UCSD-AML1 (cell line): ENCODE results near the gene TJAP1.
"Not testable (repeated sequence)": the region's sequence is repeated elsewhere in the genome, so short reads cannot be mapped to it uniquely, and the experiment has no call there.

ENCODE experiments used
- DNase-seq: peaks from one replicate; lab custom pipeline; 2025; ENCODE audit not compliant: unreplicated experiment; lab: John Stamatoyannopoulos, UW

The TJAP1 gene

DNA sequence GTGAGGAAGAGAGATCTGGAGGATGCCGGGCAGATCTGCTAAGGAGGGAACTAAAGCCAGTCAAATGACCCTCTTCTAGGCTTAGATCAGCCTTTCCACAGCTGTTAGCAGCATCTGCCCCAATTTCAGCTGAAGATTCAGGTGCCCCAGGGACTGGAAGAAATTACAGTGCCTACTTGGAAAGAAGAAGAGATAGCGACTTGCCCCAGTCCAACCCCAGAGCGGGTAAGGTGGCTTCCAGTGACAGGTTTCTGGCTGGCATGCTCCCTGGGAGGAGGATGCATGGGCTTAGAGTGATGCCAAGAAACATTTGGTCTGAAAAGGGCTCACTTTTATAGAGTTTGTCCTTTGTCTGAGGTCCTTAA lies 620 bp downstream of the TJAP1 start:
- DNase-seq = no peak

DNA sequence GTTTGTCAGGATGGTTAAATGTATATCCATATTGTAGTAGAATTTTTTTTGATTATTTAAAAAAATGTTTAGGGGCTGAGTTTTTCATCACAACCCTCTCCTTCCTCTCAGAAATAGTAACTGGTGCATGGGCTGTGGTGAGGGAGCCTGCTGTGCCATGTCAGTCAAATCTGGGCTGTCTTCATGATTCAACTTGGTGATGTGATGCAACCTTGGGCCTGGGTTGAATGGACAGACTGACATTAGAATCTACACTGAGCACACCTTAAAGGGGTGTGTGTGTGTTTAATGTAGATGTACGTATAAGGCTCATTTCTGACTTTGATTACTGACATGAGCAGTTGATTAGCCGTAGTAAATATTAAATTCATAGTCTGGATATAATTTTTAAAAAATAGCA lies 3.7 kb downstream of the TJAP1 start:
- DNase-seq = no peak

DNA sequence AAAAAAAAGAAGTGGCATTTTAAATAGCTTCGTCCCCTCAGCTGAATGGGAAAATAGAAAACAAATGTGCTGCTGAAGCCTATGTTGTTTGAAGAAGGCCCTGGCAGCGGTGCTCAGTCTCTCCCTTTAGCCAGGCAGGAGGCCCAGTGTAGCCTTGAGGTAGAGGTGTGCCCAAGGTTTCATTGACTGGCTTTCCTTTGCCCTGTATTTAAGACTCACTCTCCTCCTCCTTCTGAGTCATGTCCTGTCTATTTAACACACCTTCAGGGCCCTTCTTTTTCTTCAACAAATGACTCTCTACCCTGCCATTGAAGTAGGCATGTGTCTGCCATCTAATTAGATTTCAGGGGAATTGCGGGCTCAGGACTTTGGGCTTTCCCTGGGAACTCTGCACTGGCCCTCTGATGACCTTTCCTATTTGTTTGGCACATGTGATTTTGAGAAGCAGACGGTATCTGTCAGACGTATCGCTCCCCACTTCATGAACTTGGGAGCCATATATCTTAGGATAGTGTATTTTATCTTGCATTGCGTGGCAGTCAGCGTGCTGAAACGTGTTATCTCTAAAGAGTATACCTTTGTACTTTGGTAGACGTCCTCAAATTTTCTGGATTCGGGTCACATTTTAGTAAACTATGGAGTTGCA lies 4.3 kb downstream of the TJAP1 start:
- no peak for DNase-seq

DNA sequence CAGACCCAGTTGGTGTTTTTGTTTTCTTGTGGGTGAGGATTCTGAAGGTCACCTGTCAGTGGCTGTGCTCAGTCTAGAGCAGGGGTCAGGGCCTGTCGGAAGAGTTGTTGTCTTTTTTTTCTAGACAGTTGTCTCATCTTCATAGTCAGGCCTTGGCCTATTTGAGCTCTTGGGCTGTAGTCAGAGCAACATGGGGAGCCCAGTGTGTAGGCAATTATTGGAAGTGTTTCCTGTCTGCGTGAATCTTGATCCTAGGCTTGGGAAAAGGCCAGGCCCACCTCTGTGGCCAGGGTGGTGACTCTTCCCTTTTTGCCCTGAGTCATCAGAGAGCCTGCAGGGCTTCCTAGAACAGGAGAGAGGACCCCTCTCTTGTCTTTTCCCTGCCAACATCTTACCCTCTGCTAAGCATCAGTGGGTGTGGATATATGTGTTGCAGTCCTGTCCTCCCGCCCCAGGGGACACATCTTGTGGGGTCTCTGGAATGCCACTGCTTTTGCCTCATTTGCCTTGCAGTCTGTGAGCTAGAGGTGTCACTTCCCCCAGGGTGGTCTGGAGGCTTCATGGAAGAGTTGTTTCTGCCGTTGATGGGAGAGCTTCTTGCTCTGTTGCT lies 11.4 kb downstream of the TJAP1 start:
- DNase-seq = no peak

DNA sequence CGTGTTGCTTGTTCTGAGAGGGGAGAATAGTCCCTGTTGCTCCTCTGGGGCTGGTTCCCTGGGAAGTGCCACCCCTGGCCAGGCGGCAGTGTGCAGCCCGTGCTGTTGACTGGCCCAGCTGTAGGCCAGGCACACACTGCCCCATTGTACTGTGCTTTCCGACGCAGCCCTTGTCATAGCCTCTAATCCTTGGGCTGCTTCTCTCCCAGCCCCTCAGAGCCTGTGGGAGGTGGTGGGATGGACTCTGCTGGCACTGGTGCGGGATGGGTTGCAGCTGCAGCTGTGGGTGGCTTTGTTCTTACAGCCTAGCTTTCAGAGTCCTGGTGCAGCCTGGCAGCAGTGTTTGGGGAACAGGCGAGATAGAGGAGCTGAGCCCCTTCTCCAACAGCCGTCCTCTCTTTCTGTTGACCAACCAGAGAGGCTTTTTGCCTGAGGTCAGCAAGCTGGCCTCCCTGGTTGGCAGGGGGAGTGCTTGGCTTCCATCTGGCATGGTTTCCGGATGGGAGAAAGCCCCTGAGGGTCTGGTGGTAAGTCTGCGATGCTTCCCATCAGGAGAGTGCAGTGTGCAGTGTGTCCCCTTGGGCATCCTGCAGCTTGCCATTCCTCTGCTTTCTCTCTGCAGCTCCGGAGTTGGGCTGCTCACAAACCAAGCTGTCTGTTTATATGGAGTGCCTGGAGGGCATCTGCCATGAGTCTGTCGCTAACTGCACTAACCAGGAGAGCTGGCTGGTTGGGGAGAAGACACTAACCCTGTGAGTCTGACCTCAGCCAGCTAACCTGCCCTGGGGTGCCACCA lies 12.1 kb downstream of the TJAP1 start:
- no peak for DNase-seq

DNA sequence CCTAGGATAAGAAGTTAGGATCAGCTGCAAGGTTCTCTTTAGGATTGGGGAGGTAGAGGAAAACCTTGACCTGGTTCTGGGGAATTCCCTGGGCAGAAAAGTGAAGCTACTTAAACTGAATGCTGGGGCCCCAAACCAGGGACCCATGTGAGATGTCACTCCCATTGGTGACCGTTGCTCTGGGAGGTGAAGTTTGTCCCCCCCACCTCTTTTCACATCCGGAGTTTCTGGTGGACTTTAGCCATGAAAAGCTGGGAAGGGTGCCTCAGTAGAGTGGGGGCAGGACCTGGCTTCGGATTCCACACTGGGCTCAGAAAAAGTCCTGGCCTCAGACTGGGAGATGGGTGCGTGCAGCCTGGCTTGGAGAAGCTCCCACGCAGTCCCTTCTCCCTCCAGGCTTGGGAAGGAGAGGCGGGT lies 13.2 kb downstream of the TJAP1 start:
- no peak for DNase-seq

DNA sequence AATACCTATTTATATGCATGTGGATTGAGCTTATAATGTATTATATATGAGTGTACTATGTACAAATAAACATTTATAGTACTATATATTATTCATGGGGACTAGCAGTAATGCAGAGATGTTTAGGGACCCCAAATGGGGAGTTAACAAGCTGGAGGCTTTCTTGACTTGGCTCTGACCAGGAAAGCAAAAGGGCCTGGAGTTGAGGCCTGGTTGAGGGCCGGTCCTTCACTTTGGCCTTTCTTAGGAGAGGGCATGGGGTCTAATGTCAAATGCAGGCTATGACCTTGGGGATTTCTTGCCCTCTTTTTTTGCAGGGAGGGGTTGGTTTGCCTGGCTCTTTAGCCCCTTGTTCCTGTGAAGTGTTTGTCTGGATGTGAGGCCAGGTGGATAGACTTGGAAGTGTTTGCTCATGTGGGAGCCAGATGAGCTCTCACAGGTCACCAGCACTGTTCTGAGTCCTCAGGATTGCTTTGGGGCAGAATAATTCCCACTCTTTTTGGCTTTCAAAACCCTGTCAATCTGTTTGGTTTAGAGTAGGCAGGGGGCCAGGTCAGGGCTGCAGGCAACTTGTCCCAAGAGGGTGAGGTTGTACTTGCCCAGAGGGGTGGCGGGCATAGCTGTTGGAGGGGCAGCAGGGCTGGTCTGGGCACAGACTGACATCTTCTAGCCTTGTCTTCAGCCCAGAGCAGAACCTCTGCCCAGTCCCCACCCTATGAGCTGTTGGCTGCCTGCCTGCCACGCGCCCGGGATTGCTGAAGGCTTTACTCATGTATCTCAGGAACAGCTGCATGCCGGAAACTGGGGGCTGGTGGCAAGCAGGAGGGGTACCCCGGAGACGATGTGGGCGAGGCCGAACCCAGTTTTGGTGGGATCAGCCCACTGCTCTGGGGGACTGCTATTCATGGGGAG lies 14.6 kb downstream of the TJAP1 start:
- DNase-seq = no peak

DNA sequence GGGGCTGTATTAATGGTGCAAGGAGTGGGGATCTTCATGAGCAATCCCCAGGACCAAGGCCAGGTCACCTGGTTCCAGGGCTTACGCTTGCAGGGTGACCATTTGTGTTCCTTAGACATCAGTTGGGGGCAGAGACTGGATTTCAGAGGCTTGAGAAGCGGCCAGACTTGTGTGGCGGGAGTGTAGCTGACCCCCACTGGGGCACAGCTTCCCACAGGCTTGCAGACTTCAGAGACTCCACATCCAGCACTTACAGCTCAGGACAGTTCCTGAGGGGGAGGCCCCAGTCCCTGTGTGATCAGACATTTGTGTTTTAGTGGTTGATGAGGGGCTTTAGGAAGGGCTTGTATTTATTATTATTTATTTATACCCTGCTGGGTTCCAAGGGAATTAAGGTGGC lies 15.3 kb downstream of the TJAP1 start:
- no peak for DNase-seq

DNA sequence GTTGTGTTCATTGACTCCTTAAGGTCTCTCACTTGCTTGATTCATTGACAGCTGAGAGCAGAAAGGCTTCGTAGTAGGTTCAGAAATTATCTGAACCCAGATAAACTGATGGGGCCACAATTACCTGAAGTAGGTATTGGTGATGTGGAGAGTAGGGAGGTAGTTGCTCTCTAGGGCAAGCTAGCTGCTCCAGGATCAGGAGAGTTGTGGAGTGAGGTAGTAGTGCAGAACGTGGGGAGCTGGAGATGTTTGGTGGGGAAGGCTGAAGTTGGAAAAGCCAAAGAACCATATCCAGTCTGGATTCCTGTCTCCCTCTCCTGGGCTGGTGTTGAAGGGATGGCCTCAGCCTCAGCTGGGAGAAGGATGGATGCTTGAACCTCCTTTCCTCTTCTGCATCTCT lies 15.9 kb downstream of the TJAP1 start:
- no peak for DNase-seq

DNA sequence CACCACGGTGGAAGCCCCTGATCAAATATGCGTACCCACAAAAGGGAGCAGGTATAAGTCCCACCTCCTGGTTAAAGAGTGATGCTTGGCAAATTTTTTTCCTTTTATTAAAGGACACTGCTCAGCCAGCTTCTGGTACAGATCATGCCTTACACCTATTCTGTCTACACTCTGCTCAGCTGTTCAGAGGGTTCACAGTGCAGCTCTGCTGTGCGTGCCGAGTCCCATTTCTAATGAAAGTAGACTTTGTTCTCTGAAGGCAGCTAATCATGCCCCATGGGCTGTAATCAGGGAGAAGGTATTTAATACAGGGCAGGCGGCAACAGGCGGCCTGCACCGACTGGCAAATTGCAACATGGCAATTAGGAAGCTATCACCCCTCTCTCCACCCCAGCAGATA lies 16.5 kb downstream of the TJAP1 start:
- no peak for DNase-seq

DNA sequence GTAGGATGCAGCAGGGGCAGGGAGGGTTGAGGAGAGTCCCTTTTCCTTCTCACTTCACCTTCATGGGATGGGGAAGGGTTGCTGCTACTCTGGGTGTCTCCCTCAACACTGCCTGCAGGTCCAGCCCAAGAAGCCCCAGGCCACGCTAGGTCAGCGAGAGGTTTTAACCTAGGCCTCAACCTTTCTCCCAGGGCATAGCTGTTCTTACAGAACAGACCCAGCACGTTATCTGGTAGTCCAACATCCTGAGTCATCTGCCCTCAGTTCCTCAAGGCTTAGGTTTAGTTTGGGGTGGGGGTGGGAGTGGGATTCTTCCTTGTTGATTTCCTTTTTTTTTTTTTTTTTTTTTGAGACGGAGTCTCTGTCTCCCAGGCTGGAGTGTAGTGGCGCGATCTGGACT lies 17.0 kb downstream of the TJAP1 start:
- DNase-seq = no peak

DNA sequence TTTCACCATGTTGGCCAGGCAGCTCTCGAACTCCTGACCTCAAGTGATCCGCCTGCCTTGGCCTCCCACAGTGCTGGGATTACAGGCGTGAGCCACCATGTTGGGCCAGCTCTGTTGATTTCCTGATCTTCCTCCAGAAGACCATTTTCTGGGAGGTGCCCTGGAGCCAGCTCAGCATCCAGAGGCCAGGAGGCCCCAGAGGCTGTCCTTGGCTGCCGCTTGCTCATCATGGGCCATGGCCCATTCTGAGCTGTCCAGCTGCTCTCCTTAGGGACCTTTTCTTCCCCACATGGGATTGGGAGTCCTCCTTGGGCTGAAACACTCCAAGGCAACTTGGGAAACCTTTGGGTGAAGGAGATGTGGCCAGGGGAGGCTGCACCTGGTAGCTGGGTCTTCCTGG lies 17.4 kb downstream of the TJAP1 start:
- no peak for DNase-seq

DNA sequence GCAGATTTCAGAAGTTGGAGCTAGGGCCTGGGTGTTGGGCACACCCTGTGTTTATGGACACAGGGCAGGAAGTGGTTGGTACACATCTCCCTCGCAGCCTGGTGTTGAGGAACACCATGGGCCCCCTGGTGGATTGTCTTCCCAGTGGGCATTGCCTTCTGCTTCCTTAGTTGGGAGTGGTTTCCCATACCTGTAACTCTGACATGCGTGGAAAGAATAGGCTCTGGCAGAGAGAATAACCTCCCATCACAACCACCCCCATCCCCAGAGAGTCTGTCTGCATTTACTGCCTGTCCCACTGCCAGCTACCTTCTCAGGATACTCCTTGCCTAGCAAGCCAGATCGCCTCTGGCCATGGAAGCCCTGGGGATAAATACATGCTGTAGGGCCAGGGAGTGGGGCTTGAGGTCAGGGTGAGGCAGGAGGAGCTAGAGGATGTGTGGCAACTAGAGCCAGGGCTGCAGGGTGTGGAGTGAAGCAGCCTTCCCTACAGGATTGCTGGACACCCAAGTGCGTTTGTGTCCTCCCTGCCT lies 18.1 kb downstream of the TJAP1 start:
- DNase-seq = peak; percentile 31

DNA sequence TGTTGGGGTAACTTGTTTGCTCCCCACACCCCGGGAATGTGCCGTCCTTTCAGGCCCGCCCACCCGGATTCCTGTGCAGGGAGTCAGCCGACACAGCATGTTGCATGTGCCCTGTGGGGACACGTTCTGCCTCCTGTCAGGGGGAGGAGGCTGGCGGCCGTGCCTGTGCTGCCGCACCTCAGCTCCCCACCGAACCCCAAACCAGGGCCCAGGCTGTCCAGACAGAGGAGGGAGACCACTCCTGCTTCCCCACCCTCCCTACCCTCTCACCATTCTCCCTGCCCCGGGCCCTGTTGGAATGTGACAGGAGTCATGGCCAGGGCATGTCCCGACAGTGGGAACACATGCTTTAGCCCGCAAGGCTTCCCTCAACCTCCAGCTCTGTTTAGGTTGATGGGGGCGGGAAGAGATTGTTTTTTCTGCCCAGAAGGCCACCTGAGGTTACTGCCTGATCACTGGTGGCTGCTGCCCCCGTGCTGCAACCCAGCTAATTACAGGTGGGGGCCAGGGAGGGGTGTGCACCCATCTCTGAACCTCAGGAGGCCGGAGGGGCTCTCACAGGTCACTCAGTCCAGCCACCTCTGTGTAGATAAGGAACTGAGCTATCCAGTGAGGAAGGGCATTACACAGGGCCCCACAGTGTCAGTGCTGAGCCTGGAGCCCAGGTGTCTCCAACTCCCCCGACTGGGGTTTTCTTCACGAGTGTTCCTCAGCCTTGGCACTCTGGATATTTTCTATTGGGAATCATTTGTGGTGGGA lies 19.2 kb downstream of the TJAP1 start:
- DNase-seq = no peak

DNA sequence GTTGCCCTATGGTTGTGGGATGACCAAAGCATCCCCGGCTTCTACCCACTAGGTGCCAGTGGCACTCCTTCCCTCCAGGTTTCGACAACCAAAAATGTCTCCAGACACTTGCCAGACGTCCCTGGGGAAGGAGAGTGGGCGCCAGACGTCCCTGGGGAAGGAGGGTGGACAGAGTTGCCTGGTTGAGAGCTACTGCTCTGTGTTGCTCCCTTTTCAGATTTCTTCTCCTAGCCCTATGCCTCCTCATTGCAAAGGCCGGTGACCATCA lies 19.7 kb downstream of the TJAP1 start:
- no peak for DNase-seq

DNA sequence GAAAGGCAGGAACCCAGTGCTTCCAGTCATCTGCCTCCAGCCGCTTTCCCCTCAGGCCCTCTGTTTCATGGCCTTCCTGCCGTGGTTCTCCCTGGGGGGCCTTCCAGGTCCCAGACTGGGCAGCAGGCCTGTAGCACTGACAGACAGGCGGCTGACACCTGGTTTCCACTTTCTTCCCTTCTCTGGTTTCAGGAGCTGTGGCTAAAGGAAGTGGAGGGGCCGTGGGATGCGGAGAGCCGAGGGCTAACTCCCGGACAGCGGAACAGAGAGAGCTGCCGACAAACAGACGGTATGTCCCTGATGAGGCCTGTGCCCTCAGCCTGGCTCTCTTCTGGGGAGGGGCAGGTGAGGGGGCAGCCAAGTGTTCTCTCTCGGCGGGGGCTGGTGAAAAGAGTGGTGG lies 20.3 kb downstream of the TJAP1 start:
- DNase-seq = no peak

DNA sequence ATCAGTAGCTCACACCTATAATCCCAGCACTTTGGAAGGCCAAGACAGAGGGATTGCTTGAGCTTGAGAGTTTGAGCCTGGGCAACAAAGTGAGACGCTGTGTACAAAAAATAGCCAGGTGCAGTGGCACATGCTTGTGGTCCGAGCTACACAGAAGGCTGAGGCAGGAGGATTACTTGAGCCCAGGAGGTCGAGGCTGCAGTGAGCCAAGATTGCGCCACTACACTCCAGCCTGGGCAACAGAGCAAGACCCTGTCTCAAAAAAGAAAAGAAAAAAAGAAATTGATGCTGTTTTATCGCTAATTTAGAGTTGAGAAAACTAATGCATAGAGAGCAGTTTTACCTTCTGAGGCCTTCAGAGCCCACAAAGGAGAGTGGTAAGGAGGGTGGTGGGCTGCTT lies 20.9 kb downstream of the TJAP1 start:
- not testable (repeated sequence) for DNase-seq

DNA sequence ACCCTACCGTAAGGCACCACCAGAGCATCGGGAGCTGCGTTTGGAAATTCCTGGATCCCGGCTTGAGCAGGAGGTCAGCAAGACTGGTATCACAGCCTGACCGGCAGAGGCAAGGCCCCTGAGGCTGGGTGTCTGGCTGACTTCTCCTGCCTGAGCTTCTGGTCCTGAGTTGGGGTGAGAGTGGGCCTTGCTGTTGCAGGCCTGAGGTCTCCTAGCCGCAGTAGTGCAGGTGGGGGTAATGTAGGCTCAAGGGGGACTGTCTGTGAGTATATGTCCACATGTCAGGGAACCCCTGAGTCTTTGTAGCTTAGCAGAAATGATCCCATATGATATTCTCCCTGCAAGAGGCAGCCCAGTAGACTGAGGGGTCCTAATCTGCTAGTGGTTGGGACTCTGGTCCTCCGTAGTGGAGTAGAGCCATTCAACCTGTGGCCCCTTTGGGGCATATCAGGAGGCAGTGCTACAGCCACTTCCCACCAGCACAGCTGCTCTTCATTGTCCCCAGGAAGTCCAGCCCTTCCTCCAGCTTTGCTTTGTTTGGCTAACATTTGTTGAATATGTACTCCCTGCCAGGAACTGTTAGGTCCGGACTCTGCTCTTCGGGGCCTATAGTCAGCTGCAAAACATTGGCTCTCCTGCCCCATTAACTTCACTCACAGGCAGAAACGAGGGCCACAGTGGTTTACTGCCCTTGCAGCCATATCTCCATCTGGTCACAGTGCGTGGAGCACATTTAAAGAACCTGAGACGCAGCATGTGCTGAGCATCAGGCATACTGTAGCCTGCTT lies 21.9 kb downstream of the TJAP1 start:
- no peak for DNase-seq

DNA sequence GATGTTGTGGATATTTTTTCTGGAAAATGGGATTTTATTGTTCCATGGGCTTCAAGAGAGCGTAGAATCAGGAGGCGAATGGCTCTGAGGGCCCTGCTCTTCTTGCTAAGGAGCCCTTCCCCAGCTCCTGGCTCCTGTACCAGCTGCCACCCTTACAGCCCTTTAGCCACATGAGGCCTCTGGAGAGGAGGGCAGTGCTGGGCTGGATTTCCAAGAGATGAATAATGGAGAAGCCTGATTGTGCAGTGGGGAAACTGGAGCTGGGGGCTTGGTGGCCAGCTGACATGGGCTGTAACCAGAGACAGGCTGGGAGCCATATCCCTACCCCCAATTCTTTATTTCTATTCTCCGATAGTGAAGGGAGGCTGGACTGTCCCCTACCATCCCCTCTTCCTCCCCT lies 23.6 kb downstream of the TJAP1 start:
- DNase-seq = no peak

DNA sequence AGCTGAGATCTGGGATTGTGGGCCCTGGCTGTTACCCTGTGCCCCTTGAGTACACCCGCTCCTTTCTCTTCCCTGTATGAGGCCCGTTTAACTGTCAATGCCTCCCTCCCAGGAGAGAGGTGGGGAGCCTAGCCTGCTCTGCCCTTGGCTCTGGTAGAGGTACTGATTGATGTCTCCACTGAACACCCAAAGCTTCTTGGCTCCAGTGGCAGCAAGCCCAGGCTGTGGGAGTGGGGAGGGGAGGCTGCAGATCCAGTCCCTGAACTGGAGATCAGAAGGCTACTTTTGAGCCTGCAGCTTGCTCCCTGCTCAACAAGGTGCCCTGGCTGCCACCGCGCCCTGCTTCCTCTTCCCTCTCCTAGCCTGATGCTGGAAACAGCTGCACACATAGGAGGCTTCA lies 25.3 kb downstream of the TJAP1 start:
- DNase-seq = no peak
